ENCODE results near the gene PCDH8.

The PCDH8 gene

GRCh38 chr13:52849291-52850071 lies 1.0 kb upstream of the PCDH8 start:
- H3K4me3 ChIP-seq (ENCODE audit: low read depth, low read length, poor library complexity, severe bottlenecking) = no peak overlapping the region

GRCh38 chr13:52847682-52848432 lies 583 bp downstream of the PCDH8 start:
- no peaks in the 10 kb centered on the region for H3K9me3 ChIP-seq (ENCODE audit: low read length)
- H3K27ac ChIP-seq (ENCODE audit: low read depth, low read length, poor library complexity, severe bottlenecking) = no peak overlapping the region
- no peaks in the 10 kb centered on the region for H3F3A ChIP-seq (ENCODE audit: insufficient read depth, low read length)
- no peak overlapping the region for H3K4me2 ChIP-seq (ENCODE audit: low read length)
- H3K27me3 ChIP-seq (ENCODE audit: insufficient read depth, low read length) = no peaks in the 10 kb centered on the region
- TF ChIP-seq CTCF (IDR thresholded peaks at IDR 0.05; ENCODE audit: low read length) (no peak), EZH2 (IDR thresholded peaks at IDR 0.05; ENCODE audit: borderline replicate concordance, low read length) (no peak)
- no peaks in the 10 kb centered on the region for H3K36me3 ChIP-seq (ENCODE audit: insufficient read depth, low read length)
- H3K4me3 ChIP-seq (ENCODE audit: low read depth, low read length, poor library complexity, severe bottlenecking) = no peak overlapping the region
- no peak overlapping the region for H2AFZ ChIP-seq (ENCODE audit: low read length)
- no peaks in the 10 kb centered on the region for H3K79me2 ChIP-seq (ENCODE audit: insufficient read depth, low read length)
- no peaks in the 10 kb centered on the region for H4K20me1 ChIP-seq (ENCODE audit: insufficient read depth, low read length)
- H3K4me1 ChIP-seq (ENCODE audit: insufficient read depth, low read length, severe bottlenecking) = no peaks in the 10 kb centered on the region
- H3K9me2 ChIP-seq (ENCODE audit: low read depth, low read length) = no peaks in the 10 kb centered on the region
- no peak overlapping the region for H3K9ac ChIP-seq (ENCODE audit: low read length)

More at GRCh38 chr13:52849291-52850071, 1.0 kb upstream of the PCDH8 start:
- Histone ChIP-seq H3K36me3 (ENCODE audit: insufficient read depth, low read length) (no peaks in the 10 kb centered on the region), H3K27ac (ENCODE audit: low read depth, low read length, poor library complexity, severe bottlenecking) (no peak overlapping the region), H3K9me2 (ENCODE audit: low read depth, low read length) (no peaks in the 10 kb centered on the region), H3K79me2 (ENCODE audit: insufficient read depth, low read length) (no peaks in the 10 kb centered on the region), H3F3A (ENCODE audit: insufficient read depth, low read length) (no peaks in the 10 kb centered on the region), H4K20me1 (ENCODE audit: insufficient read depth, low read length) (no peaks in the 10 kb centered on the region), H3K9me3 (ENCODE audit: low read length) (no peaks in the 10 kb centered on the region), H3K4me2 (ENCODE audit: low read length) (no peak overlapping the region), H2AFZ (ENCODE audit: low read length) (no peak overlapping the region), H3K27me3 (ENCODE audit: insufficient read depth, low read length) (no peaks in the 10 kb centered on the region), H3K4me1 (ENCODE audit: insufficient read depth, low read length, severe bottlenecking) (no peaks in the 10 kb centered on the region), H3K9ac (ENCODE audit: low read length) (no peak overlapping the region)
- TF ChIP-seq EZH2 (IDR thresholded peaks at IDR 0.05; ENCODE audit: borderline replicate concordance, low read length) = no peak
- TF ChIP-seq CTCF (IDR thresholded peaks at IDR 0.05; ENCODE audit: low read length) = no peak

GRCh38 chr13:52847322-52847681 lies 1.1 kb downstream of the PCDH8 start:
- TF ChIP-seq CTCF (IDR thresholded peaks at IDR 0.05; ENCODE audit: low read length) (no peak), EZH2 (IDR thresholded peaks at IDR 0.05; ENCODE audit: borderline replicate concordance, low read length) (no peak)
- Histone ChIP-seq H3K4me2 (ENCODE audit: low read length) (no peak overlapping the region), H3K9me2 (ENCODE audit: low read depth, low read length) (no peaks in the 10 kb centered on the region), H3K9ac (ENCODE audit: low read length) (no peak overlapping the region), H3K79me2 (ENCODE audit: insufficient read depth, low read length) (no peaks in the 10 kb centered on the region), H3K36me3 (ENCODE audit: insufficient read depth, low read length) (no peaks in the 10 kb centered on the region), H3K27ac (ENCODE audit: low read depth, low read length, poor library complexity, severe bottlenecking) (no peak overlapping the region), H3K27me3 (ENCODE audit: insufficient read depth, low read length) (no peaks in the 10 kb centered on the region), H3K4me1 (ENCODE audit: insufficient read depth, low read length, severe bottlenecking) (no peaks in the 10 kb centered on the region), H2AFZ (ENCODE audit: low read length) (no peak overlapping the region), H4K20me1 (ENCODE audit: insufficient read depth, low read length) (no peaks in the 10 kb centered on the region), H3K9me3 (ENCODE audit: low read length) (no peaks in the 10 kb centered on the region), H3K4me3 (ENCODE audit: low read depth, low read length, poor library complexity, severe bottlenecking) (no peak overlapping the region), H3F3A (ENCODE audit: insufficient read depth, low read length) (no peaks in the 10 kb centered on the region)

Data from OCI-LY1 (cell line).